Esophagus squamous epithelium (tissue), 5 donors: ENCODE measurements around the gene LENEP. TPM values are rescaled to one million over a fixed set of nuclear protein-coding genes. Genes with fewer than 3 reads are reported as not detected.

Experiments used
- DNase-seq: peaks from one replicate; lab custom pipeline; 2025; lab: John Stamatoyannopoulos, UW
- H3K27ac ChIP-seq, 4 donors: fragments of 200-600 bp; sonication (generic); one replicate each; pipeline ENCODE4 v1.5.1; 2016 to 2019; ENCODE audit warnings: mild to moderate bottlenecking in 1 of 4
- H3K27me3 ChIP-seq, 4 donors: fragments of 200-600 bp; sonication (generic); 1 replicate in 3 of 4; 2 replicates in 1 of 4; pipeline versions ENCODE4 v1.5.1 to v1.6.0; 2017 to 2021; ENCODE audit warnings: antibody characterized with exemption in 1 of 4
- H3K36me3 ChIP-seq, 3 donors: fragments of 200-600 bp; sonication (generic); one replicate each; pipeline ENCODE4 v1.5.1; 2016 to 2019
- H3K4me1 ChIP-seq, 3 donors: fragments of 200-600 bp; sonication (generic); one replicate each; pipeline ENCODE4 v1.5.1; 2017 to 2019
- H3K4me3 ChIP-seq, 4 donors: fragments of 200-600 bp; sonication (generic); 1 replicate in 3 of 4; 2 replicates in 1 of 4; pipeline ENCODE4 v1.5.1; 2016 to 2019; ENCODE audit warnings: mild to moderate bottlenecking in 2 of 4, moderate library complexity in 1 of 4
- H3K9me3 ChIP-seq, 3 donors: fragments of 200-600 bp; sonication (generic); one replicate each; pipeline ENCODE4 v1.5.1; 2016 to 2019
- POLR2A ChIP-seq, 4 donors: fragments of 450-650 bp; IDR thresholded peaks; one replicate each; pipeline ENCODE4 v1.6.1; 2017; ENCODE audit warnings: antibody characterized with exemption in 4 of 4, mild to moderate bottlenecking in 4 of 4, moderate library complexity in 3 of 4
- WGBS, 2 donors: methylation state at CpG; one replicate each; pipeline ENCODE4 v1.1.5; 2018; 5-methylcytosine and 5-hydroxymethylcytosine counted together
- intact Hi-C: fragments of 100-400 bp; cut with DNase I; formaldehyde crosslinking; loops from one replicate; pipeline ENCODE4 v1.15.0; 2022
- total RNA-seq, 4 donors: library from RNA; depleted of rRNA; stranded (reverse); fragments of >200 nt; gene quantifications; one replicate each; pipeline ENCODE4 v1.1.0, GENCODE V29; 2016
- TF ChIP-seq, protein P1 (sequence below), 6 experiments: fragments of 450-650 bp in 4 of 6; fragments of 200-600 bp in 2 of 6; sonication (generic) in 2 of 6; IDR thresholded peaks; one replicate each; pipeline ENCODE4 v1.5.1; 2016 to 2019; ENCODE audit warnings: antibody characterized with exemption in 6 of 6, mild to moderate bottlenecking in 4 of 6, moderate library complexity in 4 of 6
- donor health status: DM: yes; HTN: yes; CAD: no.

Gene LENEP
- total RNA-seq, 4 donors from 2014 or later = not detected

DNA sequence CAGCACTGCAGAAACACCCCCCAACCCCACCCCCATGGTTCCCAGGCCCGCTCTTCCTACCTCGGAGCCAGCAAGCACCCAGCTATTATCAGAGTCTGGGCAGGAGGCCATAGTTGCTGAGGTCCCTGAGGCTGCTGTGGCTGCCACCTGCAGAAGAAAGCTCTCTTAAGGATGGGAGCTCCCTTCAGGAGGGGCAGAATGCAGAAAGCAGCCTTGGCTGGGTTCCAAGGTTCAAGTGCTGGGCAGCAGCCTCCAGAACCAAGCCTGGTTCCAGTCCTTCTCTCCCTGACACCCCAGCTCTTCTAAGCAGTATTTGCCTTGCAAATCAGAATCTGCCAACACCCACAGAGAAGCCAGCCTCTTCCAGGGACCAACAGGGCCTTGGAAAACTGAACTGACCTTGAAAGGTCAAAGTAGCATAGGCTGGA is 39.8 kb upstream of the LENEP start:
- peaks cover 6 to 35% (median 7%) of the 10 kb centered on the region in 3 donors for H3K36me3 ChIP-seq
- peak overlapping the region in 2 of 4 donors; percentile 7 to 8 for H3K4me3 ChIP-seq
- intact Hi-C loops = loop anchor here (10.0 kb wide), 1 partner anchor 389 kb away; the partner anchor contains the start of gene CHRNB2
- TF ChIP-seq, protein P1, sequence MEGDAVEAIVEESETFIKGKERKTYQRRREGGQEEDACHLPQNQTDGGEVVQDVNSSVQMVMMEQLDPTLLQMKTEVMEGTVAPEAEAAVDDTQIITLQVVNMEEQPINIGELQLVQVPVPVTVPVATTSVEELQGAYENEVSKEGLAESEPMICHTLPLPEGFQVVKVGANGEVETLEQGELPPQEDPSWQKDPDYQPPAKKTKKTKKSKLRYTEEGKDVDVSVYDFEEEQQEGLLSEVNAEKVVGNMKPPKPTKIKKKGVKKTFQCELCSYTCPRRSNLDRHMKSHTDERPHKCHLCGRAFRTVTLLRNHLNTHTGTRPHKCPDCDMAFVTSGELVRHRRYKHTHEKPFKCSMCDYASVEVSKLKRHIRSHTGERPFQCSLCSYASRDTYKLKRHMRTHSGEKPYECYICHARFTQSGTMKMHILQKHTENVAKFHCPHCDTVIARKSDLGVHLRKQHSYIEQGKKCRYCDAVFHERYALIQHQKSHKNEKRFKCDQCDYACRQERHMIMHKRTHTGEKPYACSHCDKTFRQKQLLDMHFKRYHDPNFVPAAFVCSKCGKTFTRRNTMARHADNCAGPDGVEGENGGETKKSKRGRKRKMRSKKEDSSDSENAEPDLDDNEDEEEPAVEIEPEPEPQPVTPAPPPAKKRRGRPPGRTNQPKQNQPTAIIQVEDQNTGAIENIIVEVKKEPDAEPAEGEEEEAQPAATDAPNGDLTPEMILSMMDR (IDR thresholded peaks at IDR 0.05) = no peak
- no peak for TF ChIP-seq POLR2A (IDR thresholded peaks at IDR 0.05)
- H3K27me3 ChIP-seq = no peaks in the 10 kb centered on the region
- no CpG with 5 or more reads among the region's 2 CpGs for WGBS, 2 donors
- no peak for DNase-seq
- no peaks in the 10 kb centered on the region for H3K9me3 ChIP-seq
- H3K27ac ChIP-seq = no peak overlapping the region
- peaks cover 21 to 71% (median 53%) of the 10 kb centered on the region in 3 donors for H3K4me1 ChIP-seq

DNA sequence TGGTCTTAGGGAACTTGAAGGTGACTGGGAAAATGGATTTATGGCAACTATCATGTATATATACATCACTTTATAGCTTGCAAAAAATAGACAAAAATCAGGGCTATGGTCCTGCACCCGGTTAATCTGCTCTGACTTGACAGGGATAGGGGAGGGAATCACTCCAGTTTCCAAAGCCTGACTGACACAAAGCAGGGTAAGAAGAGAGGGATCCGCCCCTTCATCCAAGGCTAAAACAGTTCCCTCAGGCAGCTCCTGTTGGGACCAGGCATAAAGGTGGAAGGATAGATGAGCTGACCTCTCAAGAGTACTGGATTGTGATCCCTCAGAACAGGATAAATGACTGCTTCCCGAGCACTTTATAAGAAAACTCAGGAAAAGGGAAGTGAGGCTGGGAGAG is 38.8 kb upstream of the LENEP start:
- TF ChIP-seq POLR2A (IDR thresholded peaks at IDR 0.05) = no peak
- TF ChIP-seq, protein P1 (IDR thresholded peaks at IDR 0.05) = no peak
- no peak for DNase-seq
- H3K4me3 ChIP-seq = peak overlapping the region in 2 of 4 donors; percentile 56 to 71
- H3K27me3 ChIP-seq = no peaks in the 10 kb centered on the region
- H3K27ac ChIP-seq = peak overlapping the region in 3 of 4 donors; percentile 60 to 89 (median 82)
- H3K9me3 ChIP-seq = no peaks in the 10 kb centered on the region
- H3K36me3 ChIP-seq = peaks cover 8 to 43% (median 16%) of the 10 kb centered on the region in 3 donors
- 52 to 64% methylated on average over 3 of the region's 3 CpGs for WGBS, 2 donors
- intact Hi-C loops = loop anchor here (10.0 kb wide), 1 partner anchor 390 kb away; the partner anchor contains the start of gene CHRNB2
- peaks cover 21 to 80% (median 53%) of the 10 kb centered on the region in 3 donors for H3K4me1 ChIP-seq

DNA sequence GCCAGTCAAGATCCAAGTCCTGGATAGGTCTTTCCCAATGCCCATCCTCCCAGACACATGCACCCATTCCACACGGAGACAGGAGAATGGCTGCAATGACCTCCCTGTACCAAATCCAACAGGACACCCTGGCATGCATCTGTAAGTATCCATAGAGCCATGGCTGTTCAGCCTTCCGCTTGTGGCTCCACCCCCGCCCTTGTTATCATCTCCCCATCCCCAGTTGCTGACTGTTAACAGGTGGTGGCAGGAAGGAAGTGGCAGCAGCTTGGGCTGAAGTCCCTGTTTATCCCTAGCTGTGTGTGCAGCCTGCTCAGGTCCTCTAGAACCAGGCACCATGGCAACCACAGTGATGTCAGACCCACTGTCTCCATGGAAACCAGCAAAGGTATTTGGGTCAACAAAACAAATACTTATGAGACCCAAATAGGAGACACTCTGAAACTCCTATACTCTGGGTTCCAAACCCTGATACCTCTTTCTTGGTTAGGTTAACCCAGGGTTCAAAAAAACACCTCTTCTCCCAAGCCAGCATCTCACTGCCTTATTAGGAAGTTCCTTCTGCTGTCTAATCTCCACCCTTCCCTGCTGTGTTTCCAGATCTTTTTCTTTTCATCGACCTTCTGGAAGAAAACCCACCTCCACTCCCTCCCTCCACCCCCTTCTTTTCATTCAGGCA is 38.2 kb upstream of the LENEP start:
- H3K4me1 ChIP-seq = peaks cover 21 to 86% (median 56%) of the 10 kb centered on the region in 3 donors
- TF ChIP-seq POLR2A (IDR thresholded peaks at IDR 0.05) = peak in 1 of 4 donors; percentile 19
- TF ChIP-seq, protein P1 (IDR thresholded peaks at IDR 0.05) = no peak
- H3K27me3 ChIP-seq = no peaks in the 10 kb centered on the region
- no peaks in the 10 kb centered on the region for H3K9me3 ChIP-seq
- 10 to 11% methylated on average over 3 to 4 of the region's 4 CpGs for WGBS, 2 donors
- no peak for DNase-seq
- H3K36me3 ChIP-seq = peaks cover 8 to 44% (median 17%) of the 10 kb centered on the region in 3 donors
- intact Hi-C loops = loop anchor here (10.0 kb wide), 1 partner anchor 390 kb away; the partner anchor contains the start of gene CHRNB2
- H3K4me3 ChIP-seq = peak overlapping the region; percentile 43 to 71 (median 55)
- peak overlapping the region; percentile 79 to 89 (median 85) for H3K27ac ChIP-seq

DNA sequence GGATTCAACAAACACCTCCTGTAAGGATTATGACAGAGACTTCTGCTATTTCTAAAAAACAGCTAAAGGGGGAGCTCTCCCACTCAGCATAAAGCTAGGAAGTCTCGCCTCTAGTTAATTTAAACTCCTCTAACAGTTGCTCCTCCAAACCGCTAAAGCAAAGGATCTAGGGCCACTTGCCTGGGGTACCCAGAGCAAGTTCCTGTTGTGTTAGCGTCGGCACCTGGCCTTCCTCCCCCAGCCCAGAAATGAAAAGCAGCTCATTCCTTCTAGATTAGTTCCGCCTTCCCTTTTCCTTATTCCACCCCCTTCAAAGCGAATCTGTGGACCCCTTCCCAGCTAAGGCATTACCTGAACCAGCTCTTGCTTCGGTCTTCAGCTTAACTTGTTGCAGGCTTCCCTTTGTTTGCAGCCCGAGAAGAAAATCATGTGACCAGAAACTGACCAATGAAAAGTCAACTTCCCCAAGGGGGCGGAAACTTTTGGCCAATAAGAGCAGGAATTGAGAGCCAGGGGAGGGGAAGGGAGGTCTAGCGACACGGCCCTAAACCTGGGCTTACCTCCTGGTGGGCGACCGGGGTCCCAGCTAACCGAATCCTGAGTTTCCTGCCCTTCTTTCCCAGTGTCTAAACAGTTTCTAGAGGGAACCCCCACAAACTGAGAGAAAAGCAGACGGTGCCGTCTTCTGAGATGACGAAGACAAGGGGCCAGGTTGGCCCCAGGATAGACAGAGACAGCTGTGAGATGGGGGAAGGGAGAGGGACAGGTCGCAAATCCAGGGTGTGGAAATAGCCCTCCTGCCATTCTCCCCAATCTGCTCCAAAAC is 37.5 kb upstream of the LENEP start, which contains the start of gene PBXIP1:
Gene PBXIP1 (minus strand): TSS at position 382 of the 826 bp plus-strand sequence. CDS start 2,378 bp downstream, outside the sequence.
- H3K4me1 ChIP-seq = peaks cover 28 to 94% (median 64%) of the 10 kb centered on the region in 3 donors
- peaks cover 8 to 37% (median 12%) of the 10 kb centered on the region in 3 donors for H3K36me3 ChIP-seq
- WGBS, 2 donors = 0% methylated on average over 16 to 17 of the region's 18 CpGs
- peak within 1 kb of the TSS; percentile 43 to 71 (median 55) for H3K4me3 ChIP-seq
- intact Hi-C loops = loop anchor here (10.0 kb wide), 1 partner anchor 391 kb away; the partner anchor contains the start of gene CHRNB2
- DNase-seq = peak; percentile 30
- H3K27me3 ChIP-seq = no peaks in the 10 kb centered on the region
- no peaks in the 10 kb centered on the region for H3K9me3 ChIP-seq
- TF ChIP-seq POLR2A (IDR thresholded peaks at IDR 0.05) = peak in 1 of 4 donors; percentile 64
- TF ChIP-seq, protein P1 (IDR thresholded peaks at IDR 0.05) = peak in 2 of 6 experiments; percentile 2 to 12
- H3K27ac ChIP-seq = peak within 1 kb of the TSS; percentile 79 to 89 (median 85)
